Adipose tissue (tissue), 3 donors: Measurements from ENCODE around the gene RAD51C. TPM values are rescaled to one million over a fixed set of nuclear protein-coding genes. Genes with fewer than 3 reads are reported as not detected.
"Not testable (repeated sequence)": the region's sequence is repeated elsewhere in the genome, so short reads cannot be mapped to it uniquely, and the experiment has no call there.

ENCODE experiments used
- H3K27ac ChIP-seq: one replicate; pipeline ENCODE4 v1.5.1; 2013; ENCODE audit warnings: low read depth, low read length
- WGBS, 3 donors: extraction: QIAGEN DNeasy Blood & Tissue Kit; methylation state at CpG; one replicate each; pipeline ENCODE4 v1.1.7; 2013; 5-methylcytosine and 5-hydroxymethylcytosine counted together
- polyA plus RNA-seq, 3 donors: library from polyadenylated mRNA; stranded (reverse); fragments of 200-250 nt; gene quantifications; one replicate each; pipeline ENCODE4 v1.2.3, GENCODE V29; 2013
- donor health status: healthy with polysubstance abuse.
- donor health status: Bipolar disorder and iron deficiency.
- donor health status: healthy.

RAD51C gene
- polyA plus RNA-seq, 3 donors = 9.0 to 16.6 (median 13.7) TPM

DNA sequence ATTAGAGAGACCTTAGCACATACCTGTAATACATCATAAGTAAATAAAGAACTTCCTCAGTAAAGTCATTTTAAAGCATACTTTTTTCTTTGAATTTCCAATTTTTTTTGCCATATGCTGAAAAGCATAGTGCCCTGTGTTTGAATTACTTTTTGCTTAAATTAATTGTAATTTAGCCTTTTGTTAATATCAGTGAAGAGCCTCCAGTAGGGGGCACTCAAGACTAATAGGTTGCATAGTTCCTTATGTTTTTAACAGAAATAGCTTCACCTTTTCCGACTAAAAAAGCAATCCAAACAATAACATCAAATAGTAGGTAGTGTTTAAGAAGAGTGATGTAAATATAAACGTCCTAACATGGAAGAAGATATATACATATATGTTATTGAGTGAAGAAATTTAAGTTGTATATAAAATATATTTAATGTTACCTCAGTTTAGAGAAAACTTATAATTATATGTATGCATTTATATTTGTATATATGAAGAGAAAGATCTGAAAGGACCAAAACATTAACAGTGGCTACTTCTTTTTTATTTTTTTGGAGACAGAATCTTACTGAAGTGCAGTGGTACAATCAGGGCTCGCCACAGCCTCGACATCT is 18.6 kb downstream of the RAD51C start:
- WGBS, 3 donors = 49 to 54% (median 52%) methylated on average over 4 of the region's 4 CpGs

DNA sequence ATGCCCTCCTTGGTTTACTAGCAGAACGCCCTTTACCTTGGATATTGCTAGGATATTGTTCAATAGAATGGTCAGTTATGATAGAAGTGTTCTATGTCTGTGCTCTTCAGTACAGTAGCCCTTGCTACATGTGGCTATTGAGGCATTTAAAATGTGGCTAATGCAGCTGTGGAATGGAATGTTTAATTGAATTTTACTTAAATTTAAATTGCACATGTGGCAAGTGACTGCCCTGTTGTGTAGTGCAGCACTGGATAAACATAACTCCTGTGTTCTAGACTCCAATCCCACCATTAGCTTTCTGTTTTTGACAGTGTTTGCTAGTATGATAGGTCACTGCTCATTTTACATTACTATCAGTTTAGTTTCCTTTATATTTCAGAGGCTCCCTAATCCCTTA is 29.9 kb downstream of the RAD51C start:
- H3K27ac ChIP-seq = no peak overlapping the region
- WGBS, 3 donors = 93 to 96% (median 93%) methylated on average over 1 of the region's 1 CpG

More for the DNA sequence above, 18.6 kb downstream of the RAD51C start:
- H3K27ac ChIP-seq = no peak overlapping the region

GRCh38 chr17:58722696-58723095 is 30.3 kb downstream of the RAD51C start:
- no peak overlapping the region for H3K27ac ChIP-seq
- WGBS, 3 donors = 96 to 97% (median 97%) methylated on average over 2 of the region's 2 CpGs

DNA sequence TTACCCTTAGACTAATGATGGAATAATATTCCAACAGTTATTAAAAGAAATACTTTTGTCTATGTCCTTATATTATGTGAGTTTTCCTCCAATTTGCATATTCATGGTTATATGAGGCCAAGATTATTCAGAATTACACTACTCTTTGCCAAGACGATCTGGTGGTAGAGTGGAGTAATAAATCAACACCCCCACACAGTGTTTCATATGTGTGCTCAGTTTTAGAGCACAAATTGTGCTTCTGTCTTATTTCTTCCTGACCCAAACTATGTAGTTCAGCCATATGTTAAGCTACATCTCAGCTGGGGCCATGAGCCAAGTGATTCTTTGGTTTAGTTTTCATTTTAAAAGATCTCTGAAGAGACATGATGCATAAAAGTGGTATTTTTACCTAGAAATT is 36.4 kb downstream of the RAD51C start:
- no peak overlapping the region for H3K27ac ChIP-seq
- WGBS, 3 donors = 25 to 37% (median 35%) methylated on average over 1 of the region's 1 CpG

DNA sequence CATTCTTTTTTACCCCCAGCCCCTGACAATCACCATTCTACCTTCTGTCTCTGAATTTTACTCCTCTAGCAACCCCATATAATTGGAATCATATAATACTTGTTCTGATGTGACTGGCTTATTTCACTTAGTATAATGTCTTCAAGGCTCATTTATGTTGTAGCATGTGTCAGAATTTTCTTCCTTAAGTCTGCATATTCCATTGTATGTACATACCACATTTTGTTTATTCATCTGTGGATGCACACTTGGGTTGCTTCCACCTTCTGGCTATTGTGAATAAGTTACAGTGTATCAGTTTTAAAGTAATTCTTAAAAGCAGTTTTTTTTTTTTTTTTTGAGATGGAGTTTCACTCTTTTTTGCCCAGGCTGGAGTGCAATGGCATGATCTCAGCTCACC is 38.5 kb downstream of the RAD51C start:
- H3K27ac ChIP-seq = no peak overlapping the region

DNA sequence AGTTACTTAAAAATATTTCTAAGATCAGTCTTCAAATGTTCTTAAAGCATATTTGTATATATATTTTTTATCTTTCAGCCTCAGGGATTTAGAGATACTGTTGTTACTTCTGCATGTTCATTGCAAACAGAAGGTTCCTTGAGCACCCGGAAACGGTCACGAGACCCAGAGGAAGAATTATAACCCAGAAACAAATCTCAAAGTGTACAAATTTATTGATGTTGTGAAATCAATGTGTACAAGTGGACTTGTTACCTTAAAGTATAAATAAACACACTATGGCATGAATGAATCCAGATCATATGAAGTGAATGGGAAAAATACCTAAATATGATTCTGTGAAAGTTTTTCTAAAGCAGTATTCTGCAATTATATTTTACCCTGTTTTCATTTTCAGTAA is 41.6 kb downstream of the RAD51C start:
- H3K27ac ChIP-seq = no peak overlapping the region
- WGBS, 3 donors = 92 to 93% (median 92%) methylated on average over 3 of the region's 3 CpGs

- no peak overlapping the region for H3K27ac ChIP-seq
- 81 to 90% (median 87%) methylated on average over 3 of the region's 3 CpGs for WGBS, 3 donors
These were observed 42.4 kb downstream of the RAD51C start for GRCh38 chr17:58734811-58735210.

DNA sequence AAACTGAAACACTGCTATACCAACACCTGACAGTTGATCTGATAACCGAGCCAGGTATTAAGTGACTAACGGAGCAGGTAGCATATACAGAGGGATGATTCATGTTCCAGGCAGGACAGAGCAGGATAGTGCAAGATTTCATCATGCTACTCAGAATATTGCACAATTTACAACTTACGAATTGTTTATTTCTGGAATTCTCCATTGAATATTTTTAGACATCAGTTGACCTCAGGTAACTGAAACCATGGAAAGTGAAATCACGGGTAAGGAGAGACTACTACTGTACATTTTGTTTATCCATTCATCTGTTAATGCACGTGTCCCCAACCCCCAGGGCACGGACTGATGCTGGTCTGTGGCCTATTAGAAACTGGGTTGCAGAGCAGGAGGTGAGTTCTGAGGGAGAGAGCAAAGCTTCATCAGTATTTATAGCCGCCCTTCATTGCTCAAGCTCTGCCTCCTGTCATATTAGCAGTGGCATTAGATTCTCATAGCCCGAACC is 48.8 kb downstream of the RAD51C start:
- H3K27ac ChIP-seq = no peak overlapping the region
- WGBS, 3 donors = 78 to 83% (median 80%) methylated on average over 8 of the region's 8 CpGs

- WGBS, 3 donors = 91 to 97% (median 97%) methylated on average over 1 of the region's 1 CpG
- H3K27ac ChIP-seq = no peak overlapping the region
These were observed 55.3 kb downstream of the RAD51C start for GRCh38 chr17:58747674-58748073.

- not testable (repeated sequence) for H3K27ac ChIP-seq
These were observed 57.2 kb downstream of the RAD51C start for GRCh38 chr17:58749627-58750026.

DNA sequence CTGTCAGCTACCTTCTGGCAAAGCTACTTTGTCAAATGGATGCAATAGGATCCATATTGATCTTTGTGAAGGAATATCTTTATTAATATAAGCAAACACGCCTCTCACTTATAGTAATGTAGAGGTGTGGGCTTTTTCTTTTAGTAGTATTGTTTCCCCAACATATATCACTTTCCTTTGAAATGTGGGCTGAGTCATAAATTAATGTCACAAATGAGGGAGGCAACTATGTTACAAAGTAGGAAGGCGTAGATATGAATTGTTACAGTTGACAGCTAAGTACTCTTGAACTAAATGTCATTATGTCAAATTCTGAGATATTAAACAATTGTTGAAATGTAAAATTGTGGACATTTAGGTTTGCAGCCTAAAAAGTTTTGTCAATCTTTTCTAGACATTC is 60.6 kb downstream of the RAD51C start:
- no peak overlapping the region for H3K27ac ChIP-seq
- WGBS, 3 donors = 50 to 59% (median 56%) methylated on average over 2 of the region's 2 CpGs

- WGBS, 3 donors = 13 to 36% (median 35%) methylated on average over 2 of the region's 2 CpGs
- no peak overlapping the region for H3K27ac ChIP-seq
These were observed 62.8 kb downstream of the RAD51C start for GRCh38 chr17:58755269-58755576.

DNA sequence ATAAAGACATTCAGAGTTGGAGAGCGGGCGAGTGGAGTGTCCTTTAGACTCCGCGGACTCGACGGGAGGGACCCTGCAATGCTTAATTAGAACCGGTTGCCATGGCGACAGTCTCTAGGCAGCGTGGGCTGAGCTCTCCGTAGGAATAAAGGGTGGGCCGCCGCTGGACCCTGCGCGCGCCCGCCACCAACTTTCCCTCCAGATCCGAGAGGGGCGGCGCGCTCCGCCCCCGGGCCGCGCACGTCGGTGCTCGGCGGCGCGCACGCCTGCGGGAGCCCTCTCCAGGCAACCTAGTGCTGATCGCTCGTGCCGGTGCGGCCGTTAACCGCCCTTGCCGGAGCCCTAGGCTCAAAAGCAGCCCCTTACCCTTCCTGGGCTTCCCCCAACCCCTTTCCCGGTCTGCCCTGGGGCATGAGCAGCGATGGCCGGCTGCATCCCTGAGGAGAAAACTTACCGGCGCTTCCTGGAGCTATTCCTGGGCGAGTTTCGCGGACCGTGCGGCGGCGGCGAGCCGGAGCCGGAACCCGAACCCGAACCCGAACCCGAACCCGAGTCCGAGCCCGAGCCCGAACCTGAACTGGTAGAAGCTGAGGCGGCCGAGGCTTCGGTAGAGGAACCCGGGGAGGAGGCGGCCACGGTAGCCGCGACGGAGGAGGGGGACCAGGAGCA is 63.3 kb downstream of the RAD51C start, which contains the start of gene PPM1E:
PPM1E (plus strand) TSS at position 278 of the 669 bp plus-strand sequence.
- 1 to 3% (median 1%) methylated on average over 69 to 71 of the region's 71 CpGs for WGBS, 3 donors
- no peak within 1 kb of the TSS for H3K27ac ChIP-seq

- H3K27ac ChIP-seq = no peak overlapping the region
- WGBS, 3 donors = 2 to 3% (median 2%) methylated on average over 36 to 72 of the region's 72 CpGs
These were observed 64.1 kb downstream of the RAD51C start for GRCh38 chr17:58756246-58757161.

DNA sequence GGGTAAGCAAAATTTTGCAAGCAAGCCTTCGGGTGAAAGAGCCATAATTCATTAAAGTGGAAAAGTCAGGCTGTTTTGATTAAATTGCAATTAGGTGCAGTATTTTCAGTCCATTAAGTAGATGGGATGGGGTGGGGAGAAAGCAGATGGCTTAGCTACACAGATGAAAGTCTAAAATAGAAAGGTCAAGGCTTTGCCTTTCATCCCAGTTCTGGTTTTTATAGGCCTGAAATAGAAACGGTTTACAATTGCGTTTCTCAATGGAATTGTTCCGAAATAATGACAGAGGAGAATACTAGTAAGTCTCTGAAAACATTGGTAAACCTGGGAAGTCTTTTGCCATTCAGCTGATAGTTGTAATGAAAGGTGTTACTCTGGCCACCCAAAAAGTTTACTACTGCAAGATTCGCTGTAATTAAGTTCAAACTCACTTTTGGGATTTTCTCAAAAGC is 64.8 kb downstream of the RAD51C start:
- no peak overlapping the region for H3K27ac ChIP-seq
- 43 to 55% (median 47%) methylated on average over 5 of the region's 5 CpGs for WGBS, 3 donors

DNA sequence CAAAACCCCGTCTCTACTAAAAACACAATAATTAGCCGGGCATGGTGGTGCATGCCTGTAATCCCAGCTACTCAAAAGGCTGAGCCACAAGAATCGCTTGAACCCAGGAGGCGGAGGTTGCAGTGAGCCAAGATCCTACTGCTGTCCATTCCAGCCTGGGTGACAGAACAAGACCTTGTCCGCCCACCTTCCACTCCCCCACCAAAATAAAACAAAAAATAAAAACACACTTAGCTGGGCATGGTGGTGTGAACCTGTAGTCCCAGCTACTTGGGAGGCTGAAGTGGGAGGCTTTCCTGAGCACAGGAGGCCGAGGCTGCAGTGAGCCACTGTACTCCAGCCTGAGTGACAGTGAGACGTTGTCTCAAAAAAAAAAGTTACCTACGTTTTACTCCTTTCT is 66.5 kb downstream of the RAD51C start:
- H3K27ac ChIP-seq = no peak overlapping the region
- WGBS, 3 donors = 84 to 89% (median 89%) methylated on average over 8 of the region's 8 CpGs

DNA sequence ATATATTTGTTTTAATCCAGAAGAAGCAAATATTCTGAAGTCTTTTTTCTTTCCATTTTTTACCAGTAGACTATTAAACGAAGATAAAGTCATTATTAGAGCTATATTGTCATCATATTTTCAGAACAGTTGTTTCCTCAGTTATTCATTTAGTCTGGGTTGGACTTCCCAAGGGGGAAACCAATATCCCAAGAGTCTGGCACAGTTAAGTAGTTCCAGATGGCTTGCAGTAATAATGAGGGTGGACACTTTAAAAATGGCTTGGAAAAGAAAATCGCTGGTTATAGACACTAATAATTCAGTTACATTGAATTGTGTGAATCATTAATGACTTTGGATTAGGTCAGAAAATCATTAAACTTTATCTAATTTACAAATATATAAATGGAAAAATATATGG is 67.1 kb downstream of the RAD51C start:
- WGBS, 3 donors = 65 to 74% (median 73%) methylated on average over 2 of the region's 2 CpGs
- no peak overlapping the region for H3K27ac ChIP-seq

DNA sequence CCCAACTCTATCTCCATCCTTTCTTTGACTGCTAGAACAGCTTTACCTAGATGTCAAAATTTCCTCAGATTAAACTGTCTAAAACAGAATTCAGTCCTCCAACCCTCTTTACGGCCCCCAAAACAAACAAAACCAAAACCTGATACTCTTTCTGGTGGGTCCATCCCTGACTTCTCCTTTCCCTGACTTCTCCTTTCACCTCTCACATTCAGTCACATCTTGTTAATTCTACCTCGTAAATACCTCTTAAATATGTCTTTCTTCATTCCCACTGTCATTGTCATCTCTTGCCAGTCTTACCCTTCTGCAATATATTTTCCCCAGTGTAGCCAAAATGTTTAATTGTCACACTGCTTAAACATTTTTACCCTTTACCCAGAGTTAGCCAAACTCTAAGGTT is 67.8 kb downstream of the RAD51C start:
- WGBS, 3 donors = 83 to 85% (median 83%) methylated on average over 2 of the region's 2 CpGs

GRCh38 chr17:58763263-58763662 is 70.9 kb downstream of the RAD51C start:
- 41 to 47% (median 41%) methylated on average over 1 of the region's 1 CpG for WGBS, 3 donors
- no peak overlapping the region for H3K27ac ChIP-seq

More for the DNA sequence above, 67.8 kb downstream of the RAD51C start:
- no peak overlapping the region for H3K27ac ChIP-seq
